GM23248 (cell line): ENCODE measurements around the gene THOC1.

Experiments
- EZH2 ChIP-seq: fragments of 200-600 bp; sonication (generic); IDR thresholded peaks from 2 replicates; pipeline ENCODE4 v1.6.1; 2018; ENCODE audit warnings: antibody characterized with exemption, mild to moderate bottlenecking; ENCODE audit not compliant: insufficient read depth, poor library complexity, severe bottlenecking
- EZH2phosphoT487 ChIP-seq: fragments of 200-600 bp; sonication (generic); IDR thresholded peaks from 2 replicates; pipeline ENCODE4 v1.6.1; 2018; ENCODE audit warnings: antibody characterized with exemption, moderate library complexity, mild to moderate bottlenecking, low read depth; ENCODE audit not compliant: insufficient read depth

- TF ChIP-seq EZH2 (no peak), EZH2phosphoT487 (no peak)
Observed at GRCh38 chr18:227902-228301, 39.9 kb downstream of the THOC1 start.
